ENCODE results near the gene PLA2R1. TPM values are rescaled to one million over a fixed set of nuclear protein-coding genes. Genes with fewer than 3 reads are reported as not detected.
"Not testable (repeated sequence)": the region's sequence is repeated elsewhere in the genome, so short reads cannot be mapped to it uniquely, and the experiment has no call there.

Gene PLA2R1
- total and polyA plus RNA-seq, 9 donors: 0.73 to 4.1 (median 1.6) TPM

- Histone ChIP-seq H3K4me1 (ENCODE audit: control insufficient read depth, insufficient read depth, low read length) (peaks cover 2% of the 10 kb centered on the region), H3K27ac (ENCODE audit: low read length) (no peak overlapping the region), H3K27me3 (ENCODE audit: control insufficient read depth, insufficient read depth, low read length) (no peaks in the 10 kb centered on the region), H3K36me3 (ENCODE audit: control insufficient read depth, insufficient read depth, low read length) (no peaks in the 10 kb centered on the region), H3K9me3 (replicated peaks; ENCODE audit: control insufficient read depth, low read depth, low read length) (no peaks in the 10 kb centered on the region), H3K4me3 (ENCODE audit: low read length) (no peak overlapping the region)
- WGBS (ENCODE audit: insufficient coverage): 100% methylated on average over 1 of the region's 7 CpGs
- no peak for DNase-seq
Measured at GRCh38 chr2:159963700-159964099, 98.7 kb downstream of the PLA2R1 start.

GRCh38 chr2:159962513-159962912 is 99.9 kb downstream of the PLA2R1 start:
- H3K4me3 ChIP-seq (ENCODE audit: low read length); DNase-seq; H3K9me3 ChIP-seq (replicated peaks; ENCODE audit: control insufficient read depth, low read depth, low read length); H3K27me3 ChIP-seq (ENCODE audit: control insufficient read depth, insufficient read depth, low read length); H3K4me1 ChIP-seq (ENCODE audit: control insufficient read depth, insufficient read depth, low read length); H3K36me3 ChIP-seq (ENCODE audit: control insufficient read depth, insufficient read depth, low read length); H3K27ac ChIP-seq (ENCODE audit: low read length): not testable (repeated sequence)

- Histone ChIP-seq H3K27ac (ENCODE audit: low read length) (no peak overlapping the region), H3K36me3 (ENCODE audit: control insufficient read depth, insufficient read depth, low read length) (no peaks in the 10 kb centered on the region), H3K27me3 (ENCODE audit: control insufficient read depth, insufficient read depth, low read length) (no peaks in the 10 kb centered on the region), H3K9me3 (replicated peaks; ENCODE audit: control insufficient read depth, low read depth, low read length) (no peaks in the 10 kb centered on the region), H3K4me1 (ENCODE audit: control insufficient read depth, insufficient read depth, low read length) (no peaks in the 10 kb centered on the region), H3K4me3 (ENCODE audit: low read length) (no peak overlapping the region)
- DNase-seq: no peak
- WGBS (ENCODE audit: insufficient coverage): no CpG with 5 or more reads among the region's 4 CpGs
Measured at GRCh38 chr2:159961451-159961850, 101.0 kb downstream of the PLA2R1 start.

GRCh38 chr2:159961037-159961436 is 101.4 kb downstream of the PLA2R1 start:
- H3K27ac ChIP-seq (ENCODE audit: low read length): no peak overlapping the region
- H3K4me3 ChIP-seq (ENCODE audit: low read length): no peak overlapping the region
- no peaks in the 10 kb centered on the region for H3K4me1 ChIP-seq (ENCODE audit: control insufficient read depth, insufficient read depth, low read length)
- no peaks in the 10 kb centered on the region for H3K27me3 ChIP-seq (ENCODE audit: control insufficient read depth, insufficient read depth, low read length)
- 84% methylated on average over 2 of the region's 2 CpGs for WGBS (ENCODE audit: insufficient coverage)
- no peaks in the 10 kb centered on the region for H3K9me3 ChIP-seq (replicated peaks; ENCODE audit: control insufficient read depth, low read depth, low read length)
- H3K36me3 ChIP-seq (ENCODE audit: control insufficient read depth, insufficient read depth, low read length): no peaks in the 10 kb centered on the region
- no peak for DNase-seq

- Histone ChIP-seq H3K4me1 (ENCODE audit: control insufficient read depth, insufficient read depth, low read length) (no peaks in the 10 kb centered on the region), H3K27me3 (ENCODE audit: control insufficient read depth, insufficient read depth, low read length) (no peaks in the 10 kb centered on the region), H3K36me3 (ENCODE audit: control insufficient read depth, insufficient read depth, low read length) (no peaks in the 10 kb centered on the region), H3K9me3 (replicated peaks; ENCODE audit: control insufficient read depth, low read depth, low read length) (no peaks in the 10 kb centered on the region), H3K4me3 (ENCODE audit: low read length) (no peak overlapping the region), H3K27ac (ENCODE audit: low read length) (no peak overlapping the region)
- DNase-seq: no peak
- no CpG with 5 or more reads among the region's 2 CpGs for WGBS (ENCODE audit: insufficient coverage)
Measured at GRCh38 chr2:159960414-159960813, 102.0 kb downstream of the PLA2R1 start.

GRCh38 chr2:159959136-159959535 is 103.3 kb downstream of the PLA2R1 start:
- Histone ChIP-seq H3K4me1 (ENCODE audit: control insufficient read depth, insufficient read depth, low read length) (no peaks in the 10 kb centered on the region), H3K36me3 (ENCODE audit: control insufficient read depth, insufficient read depth, low read length) (no peaks in the 10 kb centered on the region), H3K9me3 (replicated peaks; ENCODE audit: control insufficient read depth, low read depth, low read length) (no peaks in the 10 kb centered on the region), H3K4me3 (ENCODE audit: low read length) (no peak overlapping the region), H3K27ac (ENCODE audit: low read length) (no peak overlapping the region), H3K27me3 (ENCODE audit: control insufficient read depth, insufficient read depth, low read length) (no peaks in the 10 kb centered on the region)
- DNase-seq: no peak
- WGBS (ENCODE audit: insufficient coverage): no CpG with 5 or more reads among the region's 3 CpGs

GRCh38 chr2:159953136-159953823 is 109.1 kb downstream of the PLA2R1 start:
- Histone ChIP-seq H3K9me3 (replicated peaks; ENCODE audit: control insufficient read depth, low read depth, low read length) (no peaks in the 10 kb centered on the region), H3K27me3 (ENCODE audit: control insufficient read depth, insufficient read depth, low read length) (no peaks in the 10 kb centered on the region), H3K4me1 (ENCODE audit: control insufficient read depth, insufficient read depth, low read length) (no peaks in the 10 kb centered on the region), H3K36me3 (ENCODE audit: control insufficient read depth, insufficient read depth, low read length) (no peaks in the 10 kb centered on the region), H3K27ac (ENCODE audit: low read length) (no peak overlapping the region), H3K4me3 (ENCODE audit: low read length) (no peak overlapping the region)
- no CpG with 5 or more reads among the region's 2 CpGs for WGBS (ENCODE audit: insufficient coverage)
- DNase-seq: peak; percentile 56

- WGBS (ENCODE audit: insufficient coverage): no CpG with 5 or more reads among the region's 1 CpG
- H3K27ac ChIP-seq (ENCODE audit: low read length): peak overlapping the region; percentile 59
Measured at GRCh38 chr2:159946326-159946999, 116.0 kb downstream of the PLA2R1 start.

GRCh38 chr2:159944874-159945273 is 117.5 kb downstream of the PLA2R1 start:
- H3K36me3 ChIP-seq (ENCODE audit: control insufficient read depth, insufficient read depth, low read length): no peaks in the 10 kb centered on the region
- H3K27ac ChIP-seq (ENCODE audit: low read length): no peak overlapping the region
- WGBS (ENCODE audit: insufficient coverage): no CpG with 5 or more reads among the region's 2 CpGs
- H3K4me1 ChIP-seq (ENCODE audit: control insufficient read depth, insufficient read depth, low read length): no peaks in the 10 kb centered on the region
- no peaks in the 10 kb centered on the region for H3K27me3 ChIP-seq (ENCODE audit: control insufficient read depth, insufficient read depth, low read length)
- DNase-seq: no peak
- no peak overlapping the region for H3K4me3 ChIP-seq (ENCODE audit: low read length)
- H3K9me3 ChIP-seq (replicated peaks; ENCODE audit: control insufficient read depth, low read depth, low read length): no peaks in the 10 kb centered on the region

More at GRCh38 chr2:159946326-159946999, 116.0 kb downstream of the PLA2R1 start:
- H3K4me3 ChIP-seq (ENCODE audit: low read length): no peak overlapping the region
- H3K36me3 ChIP-seq (ENCODE audit: control insufficient read depth, insufficient read depth, low read length): no peaks in the 10 kb centered on the region
- H3K4me1 ChIP-seq (ENCODE audit: control insufficient read depth, insufficient read depth, low read length): no peaks in the 10 kb centered on the region
- peak; percentile 94 for DNase-seq
- no peaks in the 10 kb centered on the region for H3K9me3 ChIP-seq (replicated peaks; ENCODE audit: control insufficient read depth, low read depth, low read length)
- no peaks in the 10 kb centered on the region for H3K27me3 ChIP-seq (ENCODE audit: control insufficient read depth, insufficient read depth, low read length)

- H3K36me3 ChIP-seq (ENCODE audit: control insufficient read depth, insufficient read depth, low read length): no peaks in the 10 kb centered on the region
- H3K4me1 ChIP-seq (ENCODE audit: control insufficient read depth, insufficient read depth, low read length): no peaks in the 10 kb centered on the region
- H3K9me3 ChIP-seq (replicated peaks; ENCODE audit: control insufficient read depth, low read depth, low read length): no peaks in the 10 kb centered on the region
- WGBS (ENCODE audit: insufficient coverage): no CpG with 5 or more reads among the region's 1 CpG
- peak; percentile 53 for DNase-seq
- H3K4me3 ChIP-seq (ENCODE audit: low read length): no peak overlapping the region
- peak overlapping the region; percentile 21 for H3K27ac ChIP-seq (ENCODE audit: low read length)
- no peaks in the 10 kb centered on the region for H3K27me3 ChIP-seq (ENCODE audit: control insufficient read depth, insufficient read depth, low read length)
Measured at GRCh38 chr2:159942146-159942545, 120.3 kb downstream of the PLA2R1 start.

Data from muscle of leg (tissue), 11 donors.